ENCODE measurements around the gene STARD4. TPM values are rescaled to one million over a fixed set of nuclear protein-coding genes. Genes with fewer than 3 reads are reported as not detected.

Gene STARD4
- total RNA-seq, 2 experiments from 2014 or later: 14.9 to 15.2 TPM

GRCh38 chr5:111553868-111554267 is 41.5 kb upstream of the STARD4 start:
- H3K27me3 Mint-ChIP-seq: no peaks in the 10 kb centered on the region
- H3K4me1 ChIP-seq (ENCODE audit: insufficient read depth, low read length): peaks cover 9% of the 10 kb centered on the region
- no peak overlapping the region for H3K4me3 Mint-ChIP-seq
- no peaks in the 10 kb centered on the region for H3K36me3 Mint-ChIP-seq (ENCODE audit: low read depth)
- DNase-seq: no peak
- H3K27ac Mint-ChIP-seq: no peak overlapping the region
- POLR2A ChIA-PET: no interaction called here
- peaks cover 21% of the 10 kb centered on the region for H3K4me1 Mint-ChIP-seq (ENCODE audit: low read depth)
- no peak overlapping the region for H3K4me3 ChIP-seq (ENCODE audit: low read length)
- no peak for TF ChIP-seq CTCF (IDR thresholded peaks at IDR 0.05)
- H3K27ac ChIP-seq (ENCODE audit: low read depth in 1 of 2, low read length in 2 of 2): no peak overlapping the region
- H3K36me3 ChIP-seq (ENCODE audit: insufficient read depth, low read length): no peaks in the 10 kb centered on the region
- intact Hi-C loops (cut with DNase I, micrococcal nuclease): loop anchor here in 1 of 2 experiments (1.0 to 5.0 kb wide), 2 partner anchors 288 to 593 kb away; no protein-coding TSS in a partner anchor
- no peaks in the 10 kb centered on the region for H3K27me3 ChIP-seq (ENCODE audit: control insufficient read depth in 1 of 2, insufficient read depth in 2 of 2, low read length in 2 of 2)
- H3K9me3 ChIP-seq (ENCODE audit: control insufficient read depth in 1 of 2, insufficient read depth in 1 of 2, low read length in 2 of 2): no peaks in the 10 kb centered on the region
- no peak for ATAC-seq (ENCODE audit: poor library complexity)
- CTCF ChIA-PET: no interaction called here
- no peaks in the 10 kb centered on the region for H3K9me3 Mint-ChIP-seq

GRCh38 chr5:111552896-111553295 is 40.6 kb upstream of the STARD4 start:
- Histone ChIP-seq H3K4me1 (ENCODE audit: insufficient read depth, low read length) (peaks cover 9% of the 10 kb centered on the region), H3K27ac (ENCODE audit: low read depth in 1 of 2, low read length in 2 of 2) (no peak overlapping the region), H3K27me3 (ENCODE audit: control insufficient read depth in 1 of 2, insufficient read depth in 2 of 2, low read length in 2 of 2) (no peaks in the 10 kb centered on the region), H3K36me3 (ENCODE audit: insufficient read depth, low read length) (no peaks in the 10 kb centered on the region), H3K4me3 (ENCODE audit: low read length) (no peak overlapping the region), H3K9me3 (ENCODE audit: control insufficient read depth in 1 of 2, insufficient read depth in 1 of 2, low read length in 2 of 2) (no peaks in the 10 kb centered on the region)
- Mint-ChIP-seq H3K36me3 (ENCODE audit: low read depth) (no peaks in the 10 kb centered on the region), H3K27me3 (no peaks in the 10 kb centered on the region), H3K4me1 (ENCODE audit: low read depth) (peaks cover 21% of the 10 kb centered on the region), H3K4me3 (no peak overlapping the region), H3K9me3 (no peaks in the 10 kb centered on the region), H3K27ac (no peak overlapping the region)
- intact Hi-C loops (cut with DNase I, micrococcal nuclease): loop anchor here in 1 of 2 experiments (5.0 kb wide), 1 partner anchor 289 kb away; no protein-coding TSS in a partner anchor
- ChIA-PET CTCF (no interaction called here), POLR2A (interaction anchor here (0.7 kb wide), 1 partner anchor 461 kb away, joined by 5 read pairs; the partner anchor contains the start of gene WDR36)
- DNase-seq (no peak), ATAC-seq (ENCODE audit: poor library complexity) (no peak)
- TF ChIP-seq CTCF (IDR thresholded peaks at IDR 0.05): no peak

GRCh38 chr5:111552492-111552891 is 40.2 kb upstream of the STARD4 start:
- no peak overlapping the region for H3K4me3 ChIP-seq (ENCODE audit: low read length)
- no peak overlapping the region for H3K27ac ChIP-seq (ENCODE audit: low read depth in 1 of 2, low read length in 2 of 2)
- no peaks in the 10 kb centered on the region for H3K36me3 Mint-ChIP-seq (ENCODE audit: low read depth)
- no peaks in the 10 kb centered on the region for H3K9me3 ChIP-seq (ENCODE audit: control insufficient read depth in 1 of 2, insufficient read depth in 1 of 2, low read length in 2 of 2)
- peaks cover 9% of the 10 kb centered on the region for H3K4me1 ChIP-seq (ENCODE audit: insufficient read depth, low read length)
- TF ChIP-seq CTCF (IDR thresholded peaks at IDR 0.05): no peak
- ATAC-seq (ENCODE audit: poor library complexity): no peak
- CTCF ChIA-PET: no interaction called here
- no peaks in the 10 kb centered on the region for H3K27me3 Mint-ChIP-seq
- H3K27ac Mint-ChIP-seq: no peak overlapping the region
- no peak for DNase-seq
- H3K9me3 Mint-ChIP-seq: no peaks in the 10 kb centered on the region
- POLR2A ChIA-PET: no interaction called here
- intact Hi-C loops (cut with DNase I, micrococcal nuclease): loop anchor here in 1 of 2 experiments (5.0 kb wide), 1 partner anchor 290 kb away; no protein-coding TSS in a partner anchor
- H3K4me1 Mint-ChIP-seq (ENCODE audit: low read depth): peaks cover 21% of the 10 kb centered on the region
- H3K27me3 ChIP-seq (ENCODE audit: control insufficient read depth in 1 of 2, insufficient read depth in 2 of 2, low read length in 2 of 2): no peaks in the 10 kb centered on the region
- no peak overlapping the region for H3K4me3 Mint-ChIP-seq
- H3K36me3 ChIP-seq (ENCODE audit: insufficient read depth, low read length): no peaks in the 10 kb centered on the region

All from CD4-positive, alpha-beta T cell (primary cell).